Subcutaneous adipose tissue (tissue), 4 donors: ENCODE results near the gene OR6N1. TPM values are rescaled to one million over a fixed set of nuclear protein-coding genes. Genes with fewer than 3 reads are reported as not detected.

Source experiments
- total RNA-seq, 4 donors: library from RNA; depleted of rRNA; stranded (reverse); fragments of >200 nt; gene quantifications; one replicate each; pipeline ENCODE4 v1.1.0, GENCODE V29; 2016
- TF ChIP-seq, protein P1 (sequence below): fragments of 450-650 bp; IDR thresholded peaks from one replicate; pipeline ENCODE4 v1.5.1; 2016; ENCODE audit warnings: low read depth, mild to moderate bottlenecking, control low read depth, antibody characterized with exemption, moderate library complexity

Gene OR6N1
- total RNA-seq, 4 donors from 2014 or later: not detected

DNA sequence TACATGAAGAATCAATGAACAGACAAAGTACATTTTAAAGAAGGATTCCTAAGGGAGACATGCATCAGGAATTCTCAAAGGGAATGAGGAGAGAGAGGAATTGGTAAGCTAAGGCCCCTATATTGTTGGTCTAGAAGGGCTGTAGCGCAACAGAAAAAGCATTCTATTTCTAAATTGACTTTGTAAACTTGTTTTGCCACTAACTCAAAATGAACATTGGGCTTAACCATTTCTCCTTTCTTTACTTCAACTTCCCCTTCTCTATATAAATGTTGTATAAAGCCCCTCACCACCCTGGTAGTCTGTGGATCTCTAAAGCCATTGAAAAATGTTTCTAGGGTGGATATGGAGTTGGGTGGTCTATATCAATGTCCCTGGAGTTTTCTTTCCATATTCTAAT is 29.4 kb upstream of the OR6N1 start:
- TF ChIP-seq, protein P1, sequence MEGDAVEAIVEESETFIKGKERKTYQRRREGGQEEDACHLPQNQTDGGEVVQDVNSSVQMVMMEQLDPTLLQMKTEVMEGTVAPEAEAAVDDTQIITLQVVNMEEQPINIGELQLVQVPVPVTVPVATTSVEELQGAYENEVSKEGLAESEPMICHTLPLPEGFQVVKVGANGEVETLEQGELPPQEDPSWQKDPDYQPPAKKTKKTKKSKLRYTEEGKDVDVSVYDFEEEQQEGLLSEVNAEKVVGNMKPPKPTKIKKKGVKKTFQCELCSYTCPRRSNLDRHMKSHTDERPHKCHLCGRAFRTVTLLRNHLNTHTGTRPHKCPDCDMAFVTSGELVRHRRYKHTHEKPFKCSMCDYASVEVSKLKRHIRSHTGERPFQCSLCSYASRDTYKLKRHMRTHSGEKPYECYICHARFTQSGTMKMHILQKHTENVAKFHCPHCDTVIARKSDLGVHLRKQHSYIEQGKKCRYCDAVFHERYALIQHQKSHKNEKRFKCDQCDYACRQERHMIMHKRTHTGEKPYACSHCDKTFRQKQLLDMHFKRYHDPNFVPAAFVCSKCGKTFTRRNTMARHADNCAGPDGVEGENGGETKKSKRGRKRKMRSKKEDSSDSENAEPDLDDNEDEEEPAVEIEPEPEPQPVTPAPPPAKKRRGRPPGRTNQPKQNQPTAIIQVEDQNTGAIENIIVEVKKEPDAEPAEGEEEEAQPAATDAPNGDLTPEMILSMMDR: no peak

DNA sequence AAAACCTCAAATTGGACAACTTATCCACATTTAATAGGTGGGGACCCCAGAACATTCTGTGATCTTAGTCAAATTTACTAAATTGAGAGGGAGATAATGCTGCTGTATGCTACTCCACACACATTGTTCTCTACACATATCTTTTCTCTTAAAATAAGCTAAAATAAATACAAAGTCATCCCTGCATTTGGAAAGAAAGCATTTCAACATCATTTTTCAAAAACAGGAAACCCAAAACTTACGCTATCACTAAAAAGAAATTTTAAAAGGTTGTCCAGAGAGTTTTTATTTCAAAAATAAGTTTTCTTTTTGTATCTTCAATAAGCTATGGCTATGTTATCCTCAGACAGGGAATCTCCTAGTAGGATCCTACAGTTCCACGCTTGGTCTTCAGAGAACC is 28.5 kb upstream of the OR6N1 start:
- TF ChIP-seq, protein P1: no peak

DNA sequence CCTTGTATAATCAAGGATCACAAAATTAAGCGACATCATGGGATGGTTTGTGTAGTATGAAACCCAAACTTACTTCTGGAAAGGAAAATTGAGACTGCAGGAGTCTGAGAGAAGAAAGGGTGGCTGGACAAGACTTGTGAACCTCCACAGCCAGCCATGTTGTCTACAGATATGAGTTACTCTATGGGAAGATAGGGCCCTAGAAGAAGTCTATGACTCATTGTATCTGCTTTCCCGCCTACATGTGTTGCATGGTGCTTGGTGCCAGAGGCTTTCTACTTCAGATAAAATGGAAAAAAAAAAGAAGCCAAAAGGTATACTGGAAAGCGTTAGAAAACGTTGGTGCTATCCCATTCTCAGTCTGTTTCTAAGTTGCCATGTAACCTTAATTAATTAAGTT is 27.7 kb upstream of the OR6N1 start:
- TF ChIP-seq, protein P1: no peak

DNA sequence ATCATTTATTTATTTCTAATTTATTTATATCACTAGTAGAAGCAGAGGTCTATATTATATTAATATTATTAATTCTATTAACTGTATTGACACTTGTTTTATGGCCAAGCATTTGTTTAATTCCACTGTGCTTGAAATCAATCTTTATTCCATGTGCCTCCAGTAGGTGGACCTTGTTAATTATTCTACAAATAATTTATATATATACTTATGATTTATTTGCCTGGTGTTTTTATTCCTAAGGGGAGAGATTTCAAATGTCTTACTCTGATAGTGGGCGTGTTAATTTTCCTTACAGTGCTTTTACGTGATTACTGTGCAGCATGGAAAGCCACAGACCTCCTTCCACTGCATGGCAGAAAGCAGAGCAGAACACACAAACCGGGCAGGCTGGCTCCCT is 26.5 kb upstream of the OR6N1 start:
- TF ChIP-seq, protein P1: no peak

DNA sequence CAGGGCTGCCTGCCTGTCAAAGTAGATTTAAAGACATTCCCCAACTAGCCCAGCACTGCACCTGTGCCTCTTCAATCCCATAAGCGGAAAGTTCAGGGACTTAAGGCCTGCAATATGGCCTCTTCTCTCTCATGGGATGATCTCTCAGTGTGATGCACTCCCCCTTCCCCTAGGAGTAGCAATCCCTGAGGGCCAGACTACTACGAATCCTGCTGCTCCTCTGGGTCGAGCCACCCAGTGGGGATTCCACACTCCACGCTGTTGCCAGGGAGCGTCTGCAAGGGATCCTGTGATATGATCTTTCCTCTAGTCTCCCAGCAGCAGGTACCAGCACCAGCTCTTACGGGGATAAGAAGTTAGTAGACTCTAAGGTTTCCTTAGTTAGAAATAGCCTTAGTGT is 22.3 kb upstream of the OR6N1 start:
- TF ChIP-seq, protein P1: no peak

- TF ChIP-seq, protein P1: no peak
These were observed 21.6 kb upstream of the OR6N1 start for GRCh38 chr1:158793604-158794003.

GRCh38 chr1:158781104-158781503 is 9.1 kb upstream of the OR6N1 start, which contains the start of gene OR6N2:
Gene OR6N2, minus strand, starts transcription at chr1:158781204. Its CDS starts 3,569 bp downstream, at chr1:158777635.
- TF ChIP-seq, protein P1: no peak
